PFSK-1 (cell line): ENCODE data around the gene PARD6B.

Experiments used
- FOXP2 ChIP-seq: optimal IDR thresholded peaks from 2 replicates; pipeline ENCODE3; 2011; ENCODE audit warnings: borderline replicate concordance, control low read depth, inconsistent platforms; ENCODE audit not compliant: insufficient read depth; ENCODE audit errors: extremely low read length, extremely low read depth
- POLR2AphosphoS5 ChIP-seq: IDR thresholded peaks from 2 replicates; pipeline ENCODE4 v1.6.1; 2012; ENCODE audit warnings: low read depth, mild to moderate bottlenecking, control low read depth, low read length, moderate library complexity
- REST ChIP-seq, 2 experiments: IDR thresholded peaks; 2 replicates each; pipeline versions ENCODE4 v1.6.1 to v1.8.0; 2011 to 2012; ENCODE audit warnings: low read depth in 2 of 2, low read length in 2 of 2, control low read depth in 1 of 2, inconsistent platforms in 1 of 2, mild to moderate bottlenecking in 1 of 2, moderate library complexity in 1 of 2; ENCODE audit not compliant: insufficient read depth in 1 of 2
- SIN3A ChIP-seq: IDR thresholded peaks from 2 replicates; pipeline ENCODE4 v1.6.1; 2012; ENCODE audit warnings: mild to moderate bottlenecking, low read length, moderate library complexity, borderline replicate concordance; ENCODE audit not compliant: insufficient read depth
- TAF1 ChIP-seq: IDR thresholded peaks from 2 replicates; pipeline ENCODE4 v1.6.1; 2012; ENCODE audit warnings: low read length, control low read depth, borderline replicate concordance; ENCODE audit not compliant: insufficient read depth

PARD6B gene

GRCh38 chr20:50689864-50690649, 41.3 kb upstream of the PARD6B start:
- TF ChIP-seq REST (IDR thresholded peaks at IDR 0.05; ENCODE audit: insufficient read depth in 1 of 2, low read depth in 2 of 2, low read length in 2 of 2), result no peak
- no peak for TF ChIP-seq FOXP2
- no peak for TF ChIP-seq SIN3A
- TF ChIP-seq TAF1, result no peak

GRCh38 chr20:50690650-50691572, 40.5 kb upstream of the PARD6B start, which contains the start of gene RIPOR3:
Gene RIPOR3 (minus strand): TSS chr20:50691542. CDS start chr20:50691128, 414 bp downstream.
- no peak for TF ChIP-seq REST (IDR thresholded peaks at IDR 0.05; ENCODE audit: insufficient read depth in 1 of 2, low read depth in 2 of 2, low read length in 2 of 2)
- TF ChIP-seq SIN3A, result no peak
- TF ChIP-seq FOXP2, result no peak
- TF ChIP-seq TAF1, result no peak
- no peak for TF ChIP-seq POLR2AphosphoS5

GRCh38 chr20:50691573-50692551, 39.5 kb upstream of the PARD6B start:
- TF ChIP-seq TAF1, result no peak
- no peak for TF ChIP-seq POLR2AphosphoS5
- TF ChIP-seq SIN3A, result no peak
- TF ChIP-seq REST (IDR thresholded peaks at IDR 0.05; ENCODE audit: insufficient read depth in 1 of 2, low read depth in 2 of 2, low read length in 2 of 2), result no peak
- no peak for TF ChIP-seq FOXP2

- TF ChIP-seq TAF1, result no peak
- no peak for TF ChIP-seq REST (IDR thresholded peaks at IDR 0.05; ENCODE audit: insufficient read depth in 1 of 2, low read depth in 2 of 2, low read length in 2 of 2)
- TF ChIP-seq SIN3A, result no peak
- no peak for TF ChIP-seq POLR2AphosphoS5
- no peak for TF ChIP-seq FOXP2
Measured at GRCh38 chr20:50692552-50692933, 38.8 kb upstream of the PARD6B start.
